GM19324 (cell line): ENCODE data around the gene MAP3K19.
"Not testable (repeated sequence)": the region's sequence is repeated elsewhere in the genome, so short reads cannot be mapped to it uniquely, and the experiment has no call there.

Experiments used
- ATAC-seq: cut with Tn5 transposase; IDR thresholded peaks from one replicate; pipeline ENCODE4 v1.9.1; 2021; ENCODE audit warnings: mild to moderate bottlenecking, moderate library complexity; ENCODE audit not compliant: unreplicated experiment, low FRiP score

The MAP3K19 gene, protein sequence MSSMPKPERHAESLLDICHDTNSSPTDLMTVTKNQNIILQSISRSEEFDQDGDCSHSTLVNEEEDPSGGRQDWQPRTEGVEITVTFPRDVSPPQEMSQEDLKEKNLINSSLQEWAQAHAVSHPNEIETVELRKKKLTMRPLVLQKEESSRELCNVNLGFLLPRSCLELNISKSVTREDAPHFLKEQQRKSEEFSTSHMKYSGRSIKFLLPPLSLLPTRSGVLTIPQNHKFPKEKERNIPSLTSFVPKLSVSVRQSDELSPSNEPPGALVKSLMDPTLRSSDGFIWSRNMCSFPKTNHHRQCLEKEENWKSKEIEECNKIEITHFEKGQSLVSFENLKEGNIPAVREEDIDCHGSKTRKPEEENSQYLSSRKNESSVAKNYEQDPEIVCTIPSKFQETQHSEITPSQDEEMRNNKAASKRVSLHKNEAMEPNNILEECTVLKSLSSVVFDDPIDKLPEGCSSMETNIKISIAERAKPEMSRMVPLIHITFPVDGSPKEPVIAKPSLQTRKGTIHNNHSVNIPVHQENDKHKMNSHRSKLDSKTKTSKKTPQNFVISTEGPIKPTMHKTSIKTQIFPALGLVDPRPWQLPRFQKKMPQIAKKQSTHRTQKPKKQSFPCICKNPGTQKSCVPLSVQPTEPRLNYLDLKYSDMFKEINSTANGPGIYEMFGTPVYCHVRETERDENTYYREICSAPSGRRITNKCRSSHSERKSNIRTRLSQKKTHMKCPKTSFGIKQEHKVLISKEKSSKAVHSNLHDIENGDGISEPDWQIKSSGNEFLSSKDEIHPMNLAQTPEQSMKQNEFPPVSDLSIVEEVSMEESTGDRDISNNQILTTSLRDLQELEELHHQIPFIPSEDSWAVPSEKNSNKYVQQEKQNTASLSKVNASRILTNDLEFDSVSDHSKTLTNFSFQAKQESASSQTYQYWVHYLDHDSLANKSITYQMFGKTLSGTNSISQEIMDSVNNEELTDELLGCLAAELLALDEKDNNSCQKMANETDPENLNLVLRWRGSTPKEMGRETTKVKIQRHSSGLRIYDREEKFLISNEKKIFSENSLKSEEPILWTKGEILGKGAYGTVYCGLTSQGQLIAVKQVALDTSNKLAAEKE (N-terminal part only)

DNA sequence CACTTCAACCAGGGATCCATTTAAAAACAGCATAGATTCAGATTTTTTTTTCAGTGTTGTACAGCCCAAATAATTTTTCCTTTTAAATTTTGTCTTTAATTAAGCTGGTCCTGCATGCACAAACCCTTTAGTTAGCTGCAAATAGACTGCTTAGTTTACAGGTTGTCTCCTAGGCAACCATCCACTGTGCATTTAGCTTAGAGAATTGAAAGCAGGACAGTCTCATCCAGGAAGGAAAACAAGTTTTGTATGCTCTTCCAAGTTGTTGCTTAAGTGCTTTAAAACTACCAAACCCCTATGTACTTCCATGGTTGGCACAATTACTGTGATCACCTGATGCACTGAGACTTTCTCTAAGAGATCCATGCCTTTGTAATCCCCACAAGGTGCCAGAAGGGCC lies at the start of gene MAP3K19:
MAP3K19 (minus strand) TSS at position 148 of the 400 bp plus-strand sequence. CDS start 22,800 bp downstream, outside the sequence.
- no peak for ATAC-seq

DNA sequence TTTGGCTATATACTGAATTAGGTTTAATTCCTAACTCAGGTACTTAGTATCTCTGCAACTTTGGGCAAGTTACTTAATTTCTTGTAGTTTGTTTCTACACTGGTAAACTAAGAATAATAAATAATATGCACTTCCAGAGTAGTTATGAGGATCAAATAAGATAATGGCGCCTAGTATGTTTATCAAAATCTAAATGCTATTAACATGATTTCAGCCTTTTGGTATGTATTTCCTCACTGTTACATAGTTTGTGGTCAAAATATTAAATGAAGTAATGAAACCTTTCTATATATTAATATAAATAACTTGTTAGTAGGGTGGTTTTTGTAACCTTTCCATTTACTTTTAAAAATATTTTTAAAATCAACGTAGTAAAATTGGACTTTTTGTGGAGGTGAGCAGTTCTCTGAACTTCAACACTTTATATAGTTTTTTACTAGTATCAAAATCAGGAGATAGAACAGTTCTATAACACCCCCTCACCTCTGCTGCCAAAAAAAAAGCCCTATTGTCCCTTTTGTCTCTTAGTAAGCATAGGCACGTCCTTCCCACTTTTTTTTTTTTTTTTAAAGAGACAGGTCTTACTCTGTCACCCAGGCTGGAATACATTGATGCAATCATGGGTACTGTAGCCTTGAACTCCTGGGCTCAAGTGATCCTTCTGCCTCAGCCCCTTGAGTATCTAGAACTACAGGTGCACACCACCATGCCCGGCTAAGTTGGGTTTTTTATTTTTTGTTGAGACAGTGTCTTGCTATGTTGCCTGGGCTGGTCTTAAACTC lies 49.6 kb upstream of the MAP3K19 start:
- ATAC-seq, result no peak

- no peak for ATAC-seq
Observed at GRCh38 chr2:135095591-135095990, 48.3 kb upstream of the MAP3K19 start.

DNA sequence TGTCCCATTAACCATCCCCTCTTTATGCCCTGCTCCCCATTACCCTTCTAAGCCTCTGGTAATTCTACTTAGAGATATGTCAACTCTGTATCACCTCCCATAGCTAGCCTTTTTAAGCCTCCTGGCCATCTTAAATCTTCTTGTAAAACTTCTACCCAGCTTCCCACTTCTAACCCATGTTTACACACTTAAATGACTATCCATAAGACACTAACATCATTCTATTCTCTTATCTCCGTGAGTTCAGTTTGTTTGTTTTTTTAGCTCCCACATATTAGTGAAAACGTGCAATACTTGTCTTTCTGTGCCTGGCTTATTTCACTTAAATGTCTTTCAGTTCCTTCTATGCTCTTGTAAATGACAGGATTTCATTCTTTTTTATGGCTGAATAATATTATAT lies 47.3 kb upstream of the MAP3K19 start:
- no peak for ATAC-seq

DNA sequence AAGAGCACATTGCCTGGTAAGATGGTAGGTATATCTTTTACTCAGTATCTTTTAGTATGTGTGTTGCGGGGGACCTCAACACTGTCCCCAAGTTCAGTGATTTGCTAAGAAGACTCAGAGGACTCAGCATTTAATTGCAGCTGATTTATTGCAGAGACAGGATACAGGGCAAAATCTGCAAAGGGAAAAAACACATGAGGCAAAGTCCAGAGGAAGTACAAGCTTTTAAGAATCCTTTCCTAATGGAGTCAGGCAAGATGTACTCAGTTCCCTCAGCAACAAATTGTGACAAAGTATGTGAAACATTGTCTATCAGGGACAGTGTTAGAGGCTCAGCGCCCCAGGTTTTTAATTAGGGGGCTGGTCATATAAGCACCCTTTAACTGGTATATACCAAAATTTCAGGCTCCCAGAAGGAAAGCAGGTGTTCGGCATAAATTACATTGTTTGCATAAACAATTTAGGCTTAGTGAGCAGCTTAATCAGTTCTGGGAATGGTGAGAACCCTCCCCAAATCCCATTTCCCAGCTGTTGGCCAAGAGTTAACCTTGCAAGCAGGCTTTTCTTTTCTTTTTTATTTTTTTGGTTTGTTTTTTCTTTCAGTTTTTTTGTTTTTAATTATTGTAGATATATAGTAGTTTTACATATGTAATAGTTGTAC lies 46.6 kb upstream of the MAP3K19 start:
- no peak for ATAC-seq

- no peak for ATAC-seq
Observed at GRCh38 chr2:135093193-135093592, 45.9 kb upstream of the MAP3K19 start.

DNA sequence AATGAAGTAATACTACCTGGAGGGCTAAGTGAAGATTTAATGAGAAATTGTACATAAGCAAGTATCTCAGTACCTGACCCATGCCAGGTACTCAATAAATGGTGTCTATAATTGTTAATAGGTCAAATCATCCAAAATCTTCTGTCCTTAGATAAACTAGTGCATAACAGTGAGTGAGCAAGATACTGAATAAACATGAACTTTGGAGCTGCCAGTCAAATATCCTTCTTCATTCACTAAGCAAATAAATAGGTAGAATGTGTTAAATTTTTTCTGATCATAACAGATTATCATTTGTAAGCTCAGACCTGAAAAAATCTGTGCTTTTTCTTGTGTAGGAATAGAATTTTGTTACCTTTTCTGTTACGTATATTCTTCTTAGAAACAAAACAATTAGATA lies 44.4 kb upstream of the MAP3K19 start:
- no peak for ATAC-seq

GRCh38 chr2:135089597-135089996 lies 42.4 kb upstream of the MAP3K19 start:
- not testable (repeated sequence) for ATAC-seq

GRCh38 chr2:135086222-135086621 lies 39.0 kb upstream of the MAP3K19 start:
- ATAC-seq, result no peak

GRCh38 chr2:135078417-135078816 lies 31.2 kb upstream of the MAP3K19 start:
- ATAC-seq, result no peak

DNA sequence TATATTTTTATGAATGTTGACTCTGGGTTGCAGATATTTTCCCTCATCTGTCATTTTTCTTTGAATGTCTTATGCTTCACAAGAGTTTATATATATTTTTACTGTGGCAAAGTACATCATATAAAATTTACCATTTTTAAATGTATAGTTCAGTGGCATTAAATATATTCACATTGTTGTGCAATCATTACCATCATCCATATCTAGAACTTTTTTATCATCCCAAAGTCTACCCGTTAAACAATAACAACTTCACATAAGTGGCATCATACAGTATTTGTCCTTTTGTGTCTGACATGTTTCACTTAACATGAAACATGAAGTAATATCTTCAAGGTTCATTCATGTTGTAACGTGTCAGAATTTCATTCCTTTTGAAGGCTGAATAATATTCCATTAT lies 29.3 kb upstream of the MAP3K19 start:
- ATAC-seq, result no peak

GRCh38 chr2:135074216-135074615 lies 27.0 kb upstream of the MAP3K19 start:
- no peak for ATAC-seq

- ATAC-seq, result no peak
Observed at GRCh38 chr2:135072125-135072997, 25.1 kb upstream of the MAP3K19 start.

DNA sequence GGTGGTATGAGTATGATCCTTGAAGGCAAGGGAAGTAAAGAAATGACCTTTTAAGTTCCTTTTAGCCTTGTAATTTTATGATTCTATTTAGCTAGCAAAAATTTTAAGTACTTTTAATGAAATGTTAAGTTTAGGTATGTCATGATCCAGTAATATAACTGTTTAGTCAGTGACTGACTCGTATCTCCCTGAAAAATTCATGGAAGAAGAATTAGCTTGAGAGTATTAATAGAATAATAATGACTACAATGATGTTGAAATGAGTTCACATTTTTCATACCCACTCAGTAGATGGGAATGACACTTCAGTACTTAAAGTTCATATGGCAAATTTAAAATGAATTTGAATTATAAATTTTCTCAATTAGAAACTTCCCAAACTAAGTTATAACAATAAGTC lies 19.5 kb upstream of the MAP3K19 start:
- ATAC-seq, result no peak

DNA sequence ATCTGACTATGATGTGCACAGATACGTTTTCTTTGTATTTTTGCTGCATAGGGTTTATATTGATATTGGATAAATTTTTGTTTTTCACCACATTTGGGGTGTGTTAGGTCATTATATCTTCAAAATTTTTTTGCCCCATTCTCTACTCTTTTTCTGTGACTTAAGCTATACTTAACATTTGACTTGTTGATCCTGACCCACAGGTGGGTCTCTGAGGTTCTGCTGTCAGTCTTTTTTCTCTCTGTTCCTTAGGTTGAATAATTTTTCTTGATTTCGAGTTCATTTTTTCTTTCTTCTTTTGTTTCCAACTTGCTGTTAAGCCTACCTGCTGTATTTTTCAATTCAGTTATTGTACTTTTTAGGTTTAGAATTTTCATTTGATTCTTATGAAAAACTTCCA lies 16.9 kb upstream of the MAP3K19 start:
- ATAC-seq, result no peak

DNA sequence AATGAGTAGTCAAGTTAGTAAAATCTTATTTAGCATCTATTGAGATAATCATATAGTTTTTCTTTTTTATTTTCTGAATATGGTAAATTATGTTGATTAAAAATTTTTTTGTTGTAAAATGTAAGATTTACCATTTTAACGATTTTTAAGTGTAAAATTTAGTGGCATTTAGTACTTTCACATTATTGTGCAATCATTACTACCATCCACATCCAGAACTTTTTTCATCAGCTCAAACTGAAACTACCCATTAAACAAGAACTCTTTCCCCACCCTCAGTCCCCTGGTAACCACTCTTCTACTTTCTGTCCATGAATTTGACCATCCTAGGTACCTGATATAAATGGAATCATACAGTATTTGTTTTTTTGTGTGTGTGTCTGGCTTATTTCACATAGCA lies 16.0 kb upstream of the MAP3K19 start:
- no peak for ATAC-seq

GRCh38 chr2:135059577-135059976 lies 12.3 kb upstream of the MAP3K19 start:
- ATAC-seq, result no peak

DNA sequence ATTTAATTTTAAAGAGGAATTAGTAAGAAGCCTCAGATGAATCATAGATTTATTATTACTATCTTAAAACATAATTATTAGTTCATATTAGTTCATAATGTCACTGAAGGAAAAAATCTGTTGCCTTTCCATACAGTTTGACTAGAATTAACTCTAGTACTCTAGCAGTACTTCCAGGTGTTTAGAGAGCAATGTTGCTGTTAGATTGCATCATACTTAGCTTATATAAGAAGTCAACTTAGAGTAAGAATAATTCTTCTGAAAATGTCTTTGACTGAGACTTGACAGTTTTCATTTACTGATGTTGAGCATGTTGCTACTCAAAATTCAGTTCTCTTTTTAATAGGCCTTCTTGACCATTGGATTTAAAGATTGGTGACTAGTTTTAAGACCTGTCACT lies 9.5 kb upstream of the MAP3K19 start:
- no peak for ATAC-seq
